HG03575 (cell line): ENCODE data around the gene PTPN18.

ENCODE experiments used
- ATAC-seq: cut with Tn5 transposase; IDR thresholded peaks from one replicate; pipeline ENCODE4 v1.9.1; 2021; ENCODE audit not compliant: unreplicated experiment, insufficient number of reproducible peaks, low FRiP score; ENCODE audit errors: extremely low read depth

The PTPN18 gene

GRCh38 chr2:130337735-130338325 lies 18.0 kb upstream of the PTPN18 start:
- ATAC-seq: no peak

GRCh38 chr2:130338793-130339345 lies 17.0 kb upstream of the PTPN18 start:
- ATAC-seq: no peak

GRCh38 chr2:130339885-130340745 lies 15.7 kb upstream of the PTPN18 start:
- no peak for ATAC-seq

- ATAC-seq: peak; percentile 1
Observed at GRCh38 chr2:130341562-130342019, 14.3 kb upstream of the PTPN18 start.

GRCh38 chr2:130342020-130342532 lies 13.8 kb upstream of the PTPN18 start:
- peak; percentile 42 for ATAC-seq

GRCh38 chr2:130342533-130343275 lies 13.2 kb upstream of the PTPN18 start, which contains the start of gene IMP4:
TSS of gene IMP4 (plus strand) at chr2:130342897. CDS start at chr2:130342933, 36 bp downstream.
- peak; percentile 75 for ATAC-seq

GRCh38 chr2:130344578-130344977 lies 11.3 kb upstream of the PTPN18 start:
- no peak for ATAC-seq

- ATAC-seq: no peak
Observed at GRCh38 chr2:130345091-130345490, 10.8 kb upstream of the PTPN18 start.

GRCh38 chr2:130345611-130346010 lies 10.2 kb upstream of the PTPN18 start:
- no peak for ATAC-seq

- ATAC-seq: no peak
Observed at GRCh38 chr2:130346041-130346740, 9.7 kb upstream of the PTPN18 start.

GRCh38 chr2:130346741-130347066 lies 9.2 kb upstream of the PTPN18 start:
- ATAC-seq: no peak

GRCh38 chr2:130347220-130347925 lies 8.5 kb upstream of the PTPN18 start:
- ATAC-seq: no peak

GRCh38 chr2:130349174-130349573 lies 6.7 kb upstream of the PTPN18 start:
- no peak for ATAC-seq

- no peak for ATAC-seq
Observed at GRCh38 chr2:130351711-130352110, 4.1 kb upstream of the PTPN18 start.

GRCh38 chr2:130352237-130352636 lies 3.6 kb upstream of the PTPN18 start:
- ATAC-seq: no peak

GRCh38 chr2:130353291-130354138 lies 2.3 kb upstream of the PTPN18 start:
- ATAC-seq: no peak

GRCh38 chr2:130354139-130354428 lies 1.8 kb upstream of the PTPN18 start:
- ATAC-seq: no peak
